NCI-H526 (cell line): ENCODE measurements around the gene TTF2.

Experiments used
- DNase-seq, 2 experiments: peaks; one replicate each; lab custom pipeline; 2025; lab: John Stamatoyannopoulos, UW

TTF2 gene

GRCh38 chr1:117046781-117047180 is 13.3 kb upstream of the TTF2 start:
- no peak for DNase-seq

- no peak for DNase-seq
Measured at GRCh38 chr1:117047271-117047670, 12.9 kb upstream of the TTF2 start.

- DNase-seq: no peak
Measured at GRCh38 chr1:117049857-117050256, 10.3 kb upstream of the TTF2 start.

- no peak for DNase-seq
Measured at GRCh38 chr1:117051224-117052064, 8.7 kb upstream of the TTF2 start.

GRCh38 chr1:117054068-117054467 is 6.1 kb upstream of the TTF2 start:
- DNase-seq: no peak

GRCh38 chr1:117058810-117059209 is 1.3 kb upstream of the TTF2 start:
- peak in 1 of 2 experiments; percentile 29 for DNase-seq

GRCh38 chr1:117059334-117059677 is 820 bp upstream of the TTF2 start:
- DNase-seq: peak; percentile 82 to 93

- peak; percentile 39 to 78 for DNase-seq
Measured at GRCh38 chr1:117060441-117061317, 553 bp downstream of the TTF2 start.

- DNase-seq: no peak
Measured at GRCh38 chr1:117061986-117062415, 1.9 kb downstream of the TTF2 start.

GRCh38 chr1:117066367-117066766 is 6.2 kb downstream of the TTF2 start:
- DNase-seq: no peak

- peak; percentile 20 to 81 for DNase-seq
Measured at GRCh38 chr1:117067533-117068370, 7.6 kb downstream of the TTF2 start.

GRCh38 chr1:117068580-117068979 is 8.5 kb downstream of the TTF2 start:
- no peak for DNase-seq

- no peak for DNase-seq
Measured at GRCh38 chr1:117069220-117069844, 9.2 kb downstream of the TTF2 start.

- DNase-seq: no peak
Measured at GRCh38 chr1:117070124-117070523, 10.0 kb downstream of the TTF2 start.

- DNase-seq: no peak
Measured at GRCh38 chr1:117076648-117077047, 16.5 kb downstream of the TTF2 start.

GRCh38 chr1:117077267-117077666 is 17.1 kb downstream of the TTF2 start:
- no peak for DNase-seq

- no peak for DNase-seq
Measured at GRCh38 chr1:117079737-117080136, 19.6 kb downstream of the TTF2 start.

GRCh38 chr1:117084231-117084630 is 24.1 kb downstream of the TTF2 start:
- DNase-seq: no peak

GRCh38 chr1:117087686-117088085 is 27.6 kb downstream of the TTF2 start:
- no peak for DNase-seq

- no peak for DNase-seq
Measured at GRCh38 chr1:117089996-117090395, 29.9 kb downstream of the TTF2 start.

GRCh38 chr1:117092594-117092993 is 32.5 kb downstream of the TTF2 start:
- no peak for DNase-seq

GRCh38 chr1:117093091-117093534 is 33.0 kb downstream of the TTF2 start:
- DNase-seq: no peak
